K562 (cell line): ENCODE measurements around the gene TMEM60. TPM values are rescaled to one million over a fixed set of nuclear protein-coding genes. Genes with fewer than 3 reads are reported as not detected.

ENCODE experiments used
- ATAC-seq: fragments of 200-7000 bp; cut with Tn5 transposase; 3 replicates; pipeline ENCODE4 v1.9.1; 2020; ENCODE audit warnings: moderate library complexity
- BruUV-seq: library from RNA; stranded (reverse); fragments of 400-500 nt; replicated peaks from 2 replicates; lab custom pipeline; 2021; lab: Mats Ljungman, UMichigan
- CTCF ChIA-PET: fragments of 300-600 bp; formaldehyde crosslinking; extraction: SDS; loops from one replicate; lab custom pipeline; 2021; ENCODE audit warnings: low intra/inter-chr PET ratio; lab: Yijun Ruan, JAX
- POLR2A ChIA-PET: fragments of 300-600, 350-650 bp; sonication (Branson Sonifier 250); formaldehyde crosslinking; extraction: SDS; loops from one replicate; lab custom pipeline; 2021; ENCODE audit warnings: antibody characterized with exemption, inconsistent platforms; lab: Yijun Ruan, JAX
- DNase-seq, 4 experiments: peaks; one replicate each; pipeline versions ENCODE4 v3.0.0 to v3.0.0-alpha.2; 2011 to 2018; ENCODE audit warnings: low spot score in 3 of 4, mixed read lengths in 3 of 4; ENCODE audit errors: extremely low read depth in 1 of 4
- FAIRE-seq: peaks from 2 replicates; lab custom pipeline; 2011; peaks lifted over from hg19 to GRCh38; lab: Jason Lieb, UNC
- H2AFZ ChIP-seq: 2 replicates; pipeline ENCODE4 v1.6.0; 2011; ENCODE audit warnings: low read depth, low read length, control low read depth, inconsistent platforms
- H3K27ac ChIP-seq: fragments of 200-600 bp; 3 replicates; pipeline ENCODE4 v1.8.0; 2011; ENCODE audit warnings: low read depth, mild to moderate bottlenecking, control low read depth, inconsistent platforms, low read length, moderate library complexity, mixed read lengths; ENCODE audit errors: extremely low read depth
- H3K27me3 ChIP-seq, 2 experiments: fragments of 300-600 bp in 1 of 2; 2 replicates in 1 of 2; 3 replicates in 1 of 2; pipeline versions ENCODE4 v1.6.0 to v1.8.0; 2011; ENCODE audit warnings: inconsistent platforms in 2 of 2, low read length in 2 of 2, mild to moderate bottlenecking in 1 of 2, mixed read lengths in 1 of 2, moderate library complexity in 1 of 2; ENCODE audit not compliant: control insufficient read depth in 2 of 2, insufficient read depth in 2 of 2
- H3K36me3 ChIP-seq: fragments of 300-600 bp; 3 replicates; pipeline ENCODE4 v1.8.0; 2011; ENCODE audit warnings: mild to moderate bottlenecking, low read length, inconsistent platforms; ENCODE audit not compliant: control insufficient read depth, insufficient read depth
- H3K4me1 ChIP-seq, 2 experiments: fragments of 200-600 bp in 1 of 2; replicated peaks in 1 of 2; 2 replicates in 1 of 2; 3 replicates in 1 of 2; pipeline versions ENCODE4 v1.5.1 to v1.8.0; 2011; ENCODE audit warnings: inconsistent platforms in 2 of 2, low read length in 2 of 2, mild to moderate bottlenecking in 1 of 2, mixed read lengths in 1 of 2, moderate library complexity in 1 of 2; ENCODE audit not compliant: control insufficient read depth in 2 of 2, insufficient read depth in 2 of 2
- H3K4me2 ChIP-seq: 2 replicates; pipeline ENCODE4 v1.6.1; 2011; ENCODE audit warnings: low read length, control low read depth, inconsistent platforms, mixed read lengths; ENCODE audit not compliant: insufficient read depth
- H3K4me3 ChIP-seq: fragments of 200-600 bp; sonication (generic), shearing (Covaris generic); 2 replicates; pipeline ENCODE4 v1.5.1; 2016; ENCODE audit warnings: control low read depth, inconsistent platforms
- H3K79me2 ChIP-seq: fragments of 200-600 bp; 3 replicates; pipeline ENCODE4 v1.8.0; 2011; ENCODE audit warnings: low read length, inconsistent platforms; ENCODE audit not compliant: control insufficient read depth, insufficient read depth
- H3K9ac ChIP-seq, 2 experiments: 2 replicates each; pipeline versions ENCODE4 v1.6.0 to v1.6.1; 2011; ENCODE audit warnings: low read depth in 2 of 2, low read length in 2 of 2, control low read depth in 1 of 2, inconsistent platforms in 1 of 2, mild to moderate bottlenecking in 1 of 2, mixed read lengths in 1 of 2; ENCODE audit not compliant: insufficient read depth in 1 of 2
- H3K9me1 ChIP-seq: one replicate; pipeline ENCODE4 v1.6.0; 2011; ENCODE audit warnings: inconsistent platforms, mild to moderate bottlenecking, low read length, moderate library complexity; ENCODE audit not compliant: control insufficient read depth, insufficient read depth
- H3K9me3 ChIP-seq: replicated peaks from 2 replicates; pipeline ENCODE4 v1.5.1; 2011; ENCODE audit warnings: low read depth, low read length, inconsistent platforms; ENCODE audit not compliant: control insufficient read depth, insufficient read depth
- H4K20me1 ChIP-seq: replicated peaks from 2 replicates; pipeline ENCODE4 v1.6.1; 2011; ENCODE audit warnings: low read length, inconsistent platforms, mixed read lengths; ENCODE audit not compliant: control insufficient read depth, insufficient read depth
- CCAR2 ChIP-seq: fragments of 200-400 bp; formaldehyde crosslinking; IDR thresholded peaks from 2 replicates; pipeline ENCODE4 v1.6.1; 2017; ENCODE audit warnings: mild to moderate bottlenecking, low read depth, low read length
- FOXA1 ChIP-seq: fragments of 450-650 bp; IDR thresholded peaks from 2 replicates; pipeline ENCODE4 v1.6.1; 2016; ENCODE audit warnings: mild to moderate bottlenecking, borderline replicate concordance
- GATA2 ChIP-seq: sonication (generic); formaldehyde crosslinking; IDR thresholded peaks from 2 replicates; pipeline ENCODE4 v1.4.0; 2020; ENCODE audit warnings: mild to moderate bottlenecking, missing genetic modification reagents
- HOXB6 ChIP-seq: fragments of 250-450 bp; sonication (Bioruptor Pico); IDR thresholded peaks from 2 replicates; pipeline ENCODE4 v1.5.1; 2022; ENCODE audit warnings: mild to moderate bottlenecking, borderline replicate concordance
- KLF6 ChIP-seq: fragments of 250-450 bp; sonication (Bioruptor Pico); IDR thresholded peaks from 2 replicates; pipeline ENCODE4 v1.4.0; 2020; ENCODE audit warnings: mild to moderate bottlenecking, moderate library complexity, borderline replicate concordance
- MBD2 ChIP-seq: sonication (generic); IDR thresholded peaks from 2 replicates; pipeline ENCODE4 v1.6.1; 2016; ENCODE audit warnings: low read depth, borderline replicate concordance
- PRMT5 ChIP-seq: sonication (generic); formaldehyde crosslinking; IDR thresholded peaks from 2 replicates; pipeline ENCODE4 v1.5.0; 2020; ENCODE audit warnings: missing genetic modification reagents
- SNIP1 ChIP-seq: fragments of 450-650 bp; IDR thresholded peaks from 2 replicates; pipeline ENCODE4 v1.7.1; 2017; ENCODE audit warnings: low read depth, mild to moderate bottlenecking
- SPI1 ChIP-seq: IDR thresholded peaks from 2 replicates; pipeline ENCODE4 v1.6.1; 2011; ENCODE audit warnings: low read depth, low read length, control low read depth, borderline replicate concordance
- TEAD4 ChIP-seq, 2 experiments: sonication (generic) in 1 of 2; formaldehyde crosslinking in 1 of 2; IDR thresholded peaks; 2 replicates each; pipeline versions ENCODE4 v1.6.1 to v1.8.0; 2012 to 2022; ENCODE audit warnings: borderline replicate concordance in 1 of 2, inconsistent platforms in 1 of 2, low read length in 1 of 2, mild to moderate bottlenecking in 1 of 2, missing genetic modification reagents in 1 of 2
- ZBTB17 ChIP-seq: fragments of 450-650 bp; formaldehyde crosslinking; IDR thresholded peaks from 2 replicates; pipeline ENCODE4 v1.4.0; 2020; ENCODE audit warnings: mild to moderate bottlenecking
- ZFP36 ChIP-seq: fragments of 150-350 bp; IDR thresholded peaks from 2 replicates; pipeline ENCODE4 v1.6.1; 2018; ENCODE audit warnings: low read length, low read depth; ENCODE audit not compliant: partially characterized antibody
- ZFX ChIP-seq: sonication (generic); formaldehyde crosslinking; IDR thresholded peaks from 2 replicates; pipeline ENCODE4 v1.8.0; 2022; ENCODE audit warnings: mild to moderate bottlenecking, missing genetic modification reagents, moderate library complexity
- ZNF324 ChIP-seq: fragments of 250-450 bp; sonication (Bioruptor Pico); IDR thresholded peaks from 2 replicates; pipeline ENCODE4 v1.4.0; 2020; ENCODE audit warnings: mild to moderate bottlenecking
- ZNF707 ChIP-seq: fragments of 250-450 bp; sonication (Bioruptor Pico); conservative IDR thresholded peaks from 2 replicates; pipeline ENCODE4 v1.8.0; 2022; ENCODE audit warnings: inconsistent platforms, mild to moderate bottlenecking, moderate library complexity
- WGBS: fragments of 100-300 bp; shearing (Covaris generic); methylation state at CpG from one replicate; pipeline ENCODE4 v1.1.6; 2016; ENCODE audit warnings: low coverage, mixed read lengths; ENCODE audit not compliant: insufficient coverage; ENCODE audit errors: missing lambda C conversion rate; 5-methylcytosine and 5-hydroxymethylcytosine counted together
- in situ Hi-C: fragments of 300-500 bp; cut with MboI; formaldehyde crosslinking; loops from 4 replicates; pipeline ENCODE4 v1.15.0; 2018; ENCODE audit warnings: inconsistent platforms, mixed read lengths
- intact Hi-C: fragments of 100-400 bp; cut with micrococcal nuclease; formaldehyde crosslinking; loops from 2 replicates; pipeline ENCODE4 v1.14.2; 2022
- polyA plus RNA-seq, 8 experiments: library from polyadenylated mRNA; depleted of rRNA in 4 of 8; stranded (reverse) in 5 of 8; unstranded in 3 of 8; fragments of >200 nt; fragmentation: Nextera tagmentation in 2 of 8; fragmentation: Illumina TruSeq in 1 of 8; extraction: Ambion mirVana in 2 of 8; extraction: Trizol in 1 of 8; gene quantifications; 2 replicates each; pipeline versions ENCODE4 v1.2.1 to v1.2.3, GENCODE V29; 2011 to 2014; ENCODE audit warnings: inconsistent platforms in 1 of 8, missing spikeins in 1 of 8
- total RNA-seq, 7 experiments: library from RNA; depleted of rRNA in 6 of 7; stranded (reverse); fragments of >200 nt in 6 of 7; fragmentation: Illumina TruSeq in 2 of 7; extraction: Trizol in 2 of 7; gene quantifications; 2 replicates each; pipeline versions ENCODE4 v1.2.1 to v1.2.3, GENCODE V29; 2011 to 2021; ENCODE audit warnings: low replicate concordance in 1 of 7
- TF ChIP-seq, protein P1 (sequence below): sonication (generic); formaldehyde crosslinking; IDR thresholded peaks from 2 replicates; pipeline ENCODE4 v1.8.0; 2022; ENCODE audit warnings: mild to moderate bottlenecking, low read depth, missing genetic modification reagents
- TF ChIP-seq, protein P2 (sequence below): fragments of 250-450 bp; sonication (Bioruptor Pico); IDR thresholded peaks from 2 replicates; pipeline ENCODE4 v1.9.0; 2021; ENCODE audit warnings: mild to moderate bottlenecking, inconsistent platforms

The TMEM60 gene
- total and polyA plus RNA-seq, 9 of the 15 experiments (the other 6 are each of a cell fraction or from before 2014, with no cell fraction given), result 12.5 to 140 (median 38.4) TPM

DNA sequence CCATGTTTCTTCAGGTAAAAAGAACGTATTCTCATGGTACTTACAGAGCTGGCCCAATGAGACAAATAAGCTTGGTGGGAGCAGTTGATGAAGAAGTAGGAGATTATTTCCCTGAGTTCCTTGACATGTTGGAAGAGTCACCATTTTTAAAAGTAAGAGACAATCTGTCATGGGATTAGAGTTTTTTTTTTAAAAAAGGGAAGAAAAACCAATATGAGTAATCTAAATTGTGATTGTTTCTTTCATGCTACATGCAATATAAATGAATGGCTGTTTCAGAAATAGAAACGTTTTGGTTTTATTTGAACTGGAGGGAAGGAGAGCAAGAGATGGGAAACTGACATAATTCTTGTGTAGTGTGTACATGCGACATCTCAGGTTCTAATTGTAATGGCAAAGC is 32.8 kb downstream of the TMEM60 start:
- in situ Hi-C loops, result no loop called here
- ATAC-seq, result no peak
- WGBS, result 61% methylated on average over 3 of the region's 3 CpGs
- CTCF ChIA-PET, result no interaction called here
- Histone ChIP-seq H3K4me3 (no peak overlapping the region), H3K9ac (no peak overlapping the region), H3K27ac (no peak overlapping the region), H3K27me3 (no peaks in the 10 kb centered on the region), H3K4me2 (no peak overlapping the region), H3K79me2 (peaks cover 52% of the 10 kb centered on the region), H3K9me3 (no peaks in the 10 kb centered on the region), H3K9me1 (no peaks in the 10 kb centered on the region), H4K20me1 (no peaks in the 10 kb centered on the region; the same call in 1 of the 2 replicates), H2AFZ (no peak overlapping the region), H3K4me1 (peaks cover 0 to 4% of the 10 kb centered on the region in 2 experiments; a peak in 1 of 5 replicates), H3K36me3 (peaks cover 31% of the 10 kb centered on the region)
- DNase-seq, result no peak
- intact Hi-C loops, result no loop called here
- BruUV-seq, result no TSS peak
- TF ChIP-seq SNIP1, result no peak
- no peak for TF ChIP-seq TEAD4 (IDR thresholded peaks at IDR 0.05; ENCODE audit: low read length)
- no peak for TF ChIP-seq TEAD4 (CRISPR knock-in tag; IDR thresholded peaks at IDR 0.05; ENCODE audit: borderline replicate concordance)
- no peak for TF ChIP-seq ZFX (CRISPR knock-in tag)
- no peak for TF ChIP-seq FOXA1
- no peak for TF ChIP-seq SPI1
- no peak for TF ChIP-seq ZNF707 (CRISPR knock-in tag)
- TF ChIP-seq ZNF324, result no peak
- no peak for TF ChIP-seq PRMT5 (CRISPR knock-in tag)
- no peak for TF ChIP-seq KLF6
- no peak for TF ChIP-seq ZFP36
- TF ChIP-seq CCAR2, result no peak
- TF ChIP-seq MBD2, result no peak
- TF ChIP-seq, protein P1, sequence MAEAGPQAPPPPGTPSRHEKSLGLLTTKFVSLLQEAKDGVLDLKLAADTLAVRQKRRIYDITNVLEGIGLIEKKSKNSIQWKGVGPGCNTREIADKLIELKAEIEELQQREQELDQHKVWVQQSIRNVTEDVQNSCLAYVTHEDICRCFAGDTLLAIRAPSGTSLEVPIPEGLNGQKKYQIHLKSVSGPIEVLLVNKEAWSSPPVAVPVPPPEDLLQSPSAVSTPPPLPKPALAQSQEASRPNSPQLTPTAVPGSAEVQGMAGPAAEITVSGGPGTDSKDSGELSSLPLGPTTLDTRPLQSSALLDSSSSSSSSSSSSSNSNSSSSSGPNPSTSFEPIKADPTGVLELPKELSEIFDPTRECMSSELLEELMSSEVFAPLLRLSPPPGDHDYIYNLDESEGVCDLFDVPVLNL (CRISPR knock-in tag), result no peak
- TF ChIP-seq, protein P2, sequence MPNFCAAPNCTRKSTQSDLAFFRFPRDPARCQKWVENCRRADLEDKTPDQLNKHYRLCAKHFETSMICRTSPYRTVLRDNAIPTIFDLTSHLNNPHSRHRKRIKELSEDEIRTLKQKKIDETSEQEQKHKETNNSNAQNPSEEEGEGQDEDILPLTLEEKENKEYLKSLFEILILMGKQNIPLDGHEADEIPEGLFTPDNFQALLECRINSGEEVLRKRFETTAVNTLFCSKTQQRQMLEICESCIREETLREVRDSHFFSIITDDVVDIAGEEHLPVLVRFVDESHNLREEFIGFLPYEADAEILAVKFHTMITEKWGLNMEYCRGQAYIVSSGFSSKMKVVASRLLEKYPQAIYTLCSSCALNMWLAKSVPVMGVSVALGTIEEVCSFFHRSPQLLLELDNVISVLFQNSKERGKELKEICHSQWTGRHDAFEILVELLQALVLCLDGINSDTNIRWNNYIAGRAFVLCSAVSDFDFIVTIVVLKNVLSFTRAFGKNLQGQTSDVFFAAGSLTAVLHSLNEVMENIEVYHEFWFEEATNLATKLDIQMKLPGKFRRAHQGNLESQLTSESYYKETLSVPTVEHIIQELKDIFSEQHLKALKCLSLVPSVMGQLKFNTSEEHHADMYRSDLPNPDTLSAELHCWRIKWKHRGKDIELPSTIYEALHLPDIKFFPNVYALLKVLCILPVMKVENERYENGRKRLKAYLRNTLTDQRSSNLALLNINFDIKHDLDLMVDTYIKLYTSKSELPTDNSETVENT (CRISPR knock-in tag), result no peak
- no peak for TF ChIP-seq ZBTB17 (CRISPR knock-in tag)
- no peak for TF ChIP-seq GATA2 (CRISPR knock-in tag)
- no peak for TF ChIP-seq HOXB6
- FAIRE-seq, result no peak
- POLR2A ChIA-PET, result interaction anchor here (0.7 to 1.2 kb wide), 2 partner anchors 9 to 326 kb away, joined by 3 to 4 read pairs; no protein-coding TSS in a partner anchor
